Stimulated activated CD8-positive, alpha-beta memory T cell treated with anti-CD3 and anti-CD28 coated beads, Interleukin-15, amount 100 ng/mL, for 4 hours (primary cell): ENCODE results near the gene RAB6B.
"Not testable (repeated sequence)": the region's sequence is repeated elsewhere in the genome, so short reads cannot be mapped to it uniquely, and the experiment has no call there.

Experiments used
- DNase-seq, 2 donors: peaks; one replicate each; pipeline ENCODE4 v3.0.0-alpha.2; 2020; ENCODE audit warnings: low read depth in 2 of 2

The RAB6B gene

GRCh38 chr3:133815386-133815785, 80.3 kb downstream of the RAB6B start:
- no peak for DNase-seq

- no peak for DNase-seq
Measured at GRCh38 chr3:133812872-133813271, 82.8 kb downstream of the RAB6B start.

GRCh38 chr3:133805702-133806475, 89.8 kb downstream of the RAB6B start, which contains the start of gene SRPRB:
Gene SRPRB, plus strand, starts transcription at chr3:133805815. Its CDS starts 34 bp downstream, at chr3:133805849.
- peak; percentile 93 to 96 for DNase-seq

DNA sequence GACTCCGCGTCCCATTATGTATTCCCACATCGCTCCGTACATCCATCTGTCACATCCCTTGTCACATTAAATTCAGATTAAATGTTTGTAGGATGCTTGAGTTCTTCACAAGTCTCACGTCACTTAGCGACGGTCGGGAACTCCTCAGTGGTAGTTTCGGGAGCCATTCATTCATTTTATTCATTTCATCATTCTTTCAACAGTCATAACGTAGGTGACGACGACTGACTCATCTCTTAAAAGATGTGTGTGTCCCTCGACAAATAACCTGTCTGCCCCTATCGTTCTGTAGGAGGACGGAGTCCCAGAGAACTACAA, 90.3 kb downstream of the RAB6B start:
- no peak for DNase-seq

DNA sequence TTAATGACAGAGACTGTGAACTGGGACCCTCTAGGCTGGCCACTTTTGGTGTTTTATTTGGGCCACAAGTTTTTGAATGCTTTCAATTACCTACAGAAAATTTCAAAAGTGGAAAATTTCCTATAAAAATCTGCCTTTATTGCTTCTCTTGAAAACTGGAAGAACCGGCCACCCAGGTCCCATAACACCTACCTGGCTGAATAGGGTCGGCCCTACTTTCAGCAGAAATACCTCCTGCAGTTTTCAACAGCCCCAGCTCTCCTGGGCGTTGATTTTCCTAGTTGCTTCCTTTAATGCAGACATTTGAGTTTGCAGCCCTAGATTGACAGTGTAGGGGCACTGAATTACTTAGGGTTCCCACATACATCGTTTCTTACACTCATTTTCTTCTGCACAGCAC, 90.8 kb downstream of the RAB6B start:
- DNase-seq: no peak

- DNase-seq: no peak
Measured at GRCh38 chr3:133803469-133803868, 92.2 kb downstream of the RAB6B start.

GRCh38 chr3:133799794-133800585, 95.7 kb downstream of the RAB6B start:
- DNase-seq: no peak

- DNase-seq: no peak
Measured at GRCh38 chr3:133797396-133798105, 98.1 kb downstream of the RAB6B start.

DNA sequence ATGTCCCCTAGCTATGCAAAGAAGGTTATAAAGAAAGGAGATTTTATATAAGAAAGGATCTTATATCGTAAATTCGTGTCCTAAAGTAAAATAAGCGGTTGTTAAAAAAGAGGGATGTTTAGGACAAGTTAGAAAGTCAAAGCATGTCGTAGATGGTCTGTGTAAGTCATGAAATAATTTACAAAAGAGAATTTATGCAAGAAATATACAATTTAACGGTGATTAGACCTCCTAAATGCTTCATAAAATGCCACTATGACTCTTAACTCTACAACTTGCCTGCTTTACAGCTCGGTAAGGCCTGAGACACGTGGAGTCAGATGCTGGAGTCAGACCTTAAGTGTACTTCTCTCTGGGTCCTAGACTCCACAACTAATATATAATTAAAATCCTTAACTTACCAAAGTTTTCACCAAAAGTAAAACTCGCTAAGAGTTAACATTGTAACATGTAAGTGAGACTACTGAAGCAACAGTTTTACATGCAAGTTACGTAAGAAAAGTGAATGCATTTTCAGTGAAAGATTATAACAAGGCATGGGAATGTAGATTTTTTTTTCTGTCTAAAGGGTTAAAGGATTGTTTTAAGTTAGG, 103.4 kb downstream of the RAB6B start:
- DNase-seq: no peak

DNA sequence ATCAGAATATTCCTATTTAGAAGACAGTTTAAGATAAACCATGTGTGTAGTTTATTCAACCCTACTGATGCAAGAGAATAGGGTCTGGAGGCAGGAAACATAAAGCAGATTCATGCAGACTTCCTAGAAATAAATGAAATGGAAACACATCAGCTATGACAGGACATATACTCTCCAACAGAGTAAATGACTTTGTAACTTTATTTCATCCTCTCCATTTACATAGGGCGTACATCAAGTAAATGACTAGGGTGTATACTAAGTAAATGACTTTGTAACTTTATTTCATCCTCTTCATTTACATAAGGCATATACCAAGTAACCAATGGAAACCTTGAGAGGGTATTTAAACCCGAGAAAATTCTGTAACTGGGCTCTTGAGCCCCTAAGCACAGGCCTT, 107.7 kb downstream of the RAB6B start:
- DNase-seq: no peak

DNA sequence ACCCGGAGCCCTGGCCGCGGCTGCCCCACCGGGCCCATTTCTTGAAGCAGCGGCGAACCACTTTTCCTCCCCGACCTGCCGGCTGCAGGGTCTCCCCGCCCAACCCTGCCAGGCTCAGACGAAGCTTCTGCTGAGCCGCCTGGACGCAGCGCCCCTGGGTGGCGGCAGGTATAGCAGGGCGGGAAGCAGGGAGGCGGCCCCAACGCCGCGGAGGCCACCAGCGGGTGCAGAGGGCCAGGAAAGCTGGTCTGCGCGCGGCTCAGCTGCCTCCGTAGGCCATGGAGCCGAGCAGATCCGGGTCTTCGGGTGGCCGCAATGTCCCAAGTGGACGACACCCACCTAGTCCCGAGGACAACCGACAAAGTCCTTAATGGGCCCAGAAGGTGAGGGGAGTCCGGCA, 111.9 kb downstream of the RAB6B start:
- no peak for DNase-seq

GRCh38 chr3:133782454-133782853, 113.2 kb downstream of the RAB6B start:
- DNase-seq: no peak

DNA sequence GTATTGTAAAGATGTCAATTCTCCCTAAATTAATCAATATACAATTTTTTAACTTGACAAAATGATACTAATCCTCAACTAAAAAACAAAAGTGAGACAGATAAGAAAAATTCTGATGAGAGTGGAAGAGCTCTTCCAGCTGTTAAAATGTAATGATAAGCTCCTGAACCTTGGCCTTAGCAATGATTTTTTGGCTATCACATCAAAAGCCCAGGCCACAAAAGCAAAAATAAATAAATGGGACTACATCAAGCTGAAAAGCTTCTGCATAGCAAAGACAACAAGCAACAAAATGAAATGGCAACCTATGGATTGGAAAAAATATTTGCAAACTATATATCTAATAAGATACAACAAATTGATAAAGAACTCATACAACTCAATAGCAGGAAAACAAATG, 114.1 kb downstream of the RAB6B start:
- DNase-seq: no peak

- DNase-seq: not testable (repeated sequence)
Measured at GRCh38 chr3:133780756-133781155, 114.9 kb downstream of the RAB6B start.

DNA sequence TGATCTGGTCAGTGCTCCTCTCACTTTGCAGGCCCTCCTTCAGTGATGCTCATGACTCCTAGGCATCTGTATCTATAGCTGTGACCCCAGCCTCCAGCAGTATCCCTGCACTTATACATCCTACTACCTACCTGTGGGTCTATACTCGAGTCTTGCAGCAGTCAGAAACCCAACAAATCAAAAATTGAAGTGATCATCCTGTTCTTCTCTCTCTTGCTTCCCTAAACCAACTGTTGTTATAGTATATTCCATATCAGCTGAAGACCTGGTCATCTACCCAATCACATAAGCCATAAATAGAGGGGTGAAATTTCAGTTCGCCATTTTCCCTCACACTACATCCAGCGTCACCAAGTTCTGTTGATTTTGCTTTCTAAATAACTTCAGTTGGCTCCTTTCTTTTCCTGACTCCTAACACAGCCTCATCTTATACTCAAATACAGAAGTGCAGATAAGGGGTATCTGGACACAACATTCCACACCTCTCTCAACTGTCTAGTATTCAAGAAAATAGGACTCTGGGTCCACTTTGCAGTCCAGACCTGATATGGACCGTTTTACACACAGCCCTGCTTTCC, 116.0 kb downstream of the RAB6B start:
- no peak for DNase-seq

GRCh38 chr3:133777807-133778568, 117.7 kb downstream of the RAB6B start:
- no peak for DNase-seq

GRCh38 chr3:133776794-133777438, 118.8 kb downstream of the RAB6B start:
- DNase-seq: no peak

DNA sequence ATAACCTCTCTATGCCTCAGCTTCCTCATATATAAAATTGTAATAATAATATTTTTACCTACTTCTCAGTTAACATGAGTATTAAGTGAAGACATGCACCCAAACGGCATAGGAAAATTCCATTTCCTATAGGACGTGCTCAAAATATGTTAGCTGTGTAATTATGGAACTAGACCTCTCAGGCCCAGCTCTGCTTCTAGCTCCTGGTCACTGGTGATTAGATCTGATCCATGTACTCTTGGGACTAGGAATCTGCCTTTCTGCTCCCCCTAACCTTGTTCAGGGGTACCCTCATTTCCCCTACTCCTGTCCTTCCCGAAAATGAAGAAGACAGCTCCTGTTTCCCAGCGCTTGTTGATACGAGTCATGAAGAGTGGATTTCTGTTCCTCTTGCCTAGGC, 119.8 kb downstream of the RAB6B start:
- DNase-seq: no peak

DNA sequence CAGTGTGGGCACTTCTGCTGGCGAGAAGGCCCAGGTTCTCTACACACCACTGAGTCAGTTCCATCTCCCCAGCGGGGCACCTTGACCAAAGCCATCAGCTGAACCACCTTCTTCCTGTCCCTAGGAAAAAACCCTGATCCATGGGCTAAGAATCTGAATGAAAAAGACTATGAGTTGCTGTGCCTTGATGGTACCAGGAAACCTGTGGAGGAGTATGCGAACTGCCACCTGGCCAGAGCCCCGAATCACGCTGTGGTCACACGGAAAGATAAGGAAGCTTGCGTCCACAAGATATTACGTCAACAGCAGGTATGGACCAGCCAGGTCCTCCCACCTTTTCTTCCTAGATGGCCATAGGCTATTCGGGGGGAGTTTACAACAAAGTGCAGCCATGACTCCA, 120.4 kb downstream of the RAB6B start:
- no peak for DNase-seq
